HG02610 (cell line): ENCODE data around the gene LRRC27.
A peak's percentile ranks its signal among the peaks of the same experiment; 100 is the strongest.
"Not testable (repeated sequence)": the region's sequence is repeated elsewhere in the genome, so short reads cannot be mapped to it uniquely, and the experiment has no call there.

ENCODE experiments used
- ATAC-seq: cut with Tn5 transposase; IDR thresholded peaks from one replicate; pipeline ENCODE4 v1.9.1; 2021; ENCODE audit warnings: mild to moderate bottlenecking, moderate library complexity; ENCODE audit not compliant: unreplicated experiment

Gene LRRC27

DNA sequence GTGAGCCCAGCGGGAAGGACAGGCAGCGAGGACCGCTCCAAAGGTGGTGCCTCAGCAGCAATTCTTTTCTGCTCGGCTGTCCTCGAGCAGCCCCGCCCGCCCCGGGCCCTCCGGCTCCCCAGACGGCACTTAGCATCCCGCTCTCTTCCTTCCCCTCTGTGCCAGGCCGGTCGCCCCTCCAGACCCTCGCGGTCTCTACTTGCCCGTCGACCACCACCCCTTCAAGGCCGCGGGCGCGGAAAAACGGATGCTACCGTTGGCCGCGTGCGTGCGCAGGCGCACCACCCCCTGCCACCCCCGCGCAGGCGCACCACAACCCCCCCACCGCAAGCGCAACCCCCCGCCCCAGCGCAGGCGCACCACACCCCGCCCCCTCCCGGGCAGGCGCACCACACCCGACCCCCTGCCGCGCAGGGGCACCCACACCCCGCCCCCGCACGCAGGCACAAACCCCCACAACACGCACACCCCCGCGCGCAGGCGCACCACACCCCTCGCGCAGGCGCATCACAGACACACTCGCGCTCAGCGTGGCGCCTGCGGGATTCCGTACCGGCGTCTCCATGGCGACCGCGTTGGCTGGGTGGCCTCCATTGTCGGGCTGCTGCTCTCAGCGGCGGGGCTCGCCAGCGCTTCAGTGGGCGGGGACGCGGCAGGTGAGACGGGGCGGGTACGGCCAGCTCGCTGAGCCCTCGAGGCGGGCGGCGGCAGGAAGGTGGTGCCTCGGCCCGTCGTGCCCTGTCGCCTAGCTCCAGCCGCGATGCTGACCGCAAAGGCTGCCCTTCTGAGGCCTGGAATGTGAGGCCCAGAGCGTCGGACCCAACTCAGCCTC, at the start of gene LRRC27:
Gene LRRC27 (plus strand): TSS at position 593 of the 832 bp plus-strand sequence. CDS start 1,332 bp downstream, outside the sequence.
- peak; percentile 56 for ATAC-seq

DNA sequence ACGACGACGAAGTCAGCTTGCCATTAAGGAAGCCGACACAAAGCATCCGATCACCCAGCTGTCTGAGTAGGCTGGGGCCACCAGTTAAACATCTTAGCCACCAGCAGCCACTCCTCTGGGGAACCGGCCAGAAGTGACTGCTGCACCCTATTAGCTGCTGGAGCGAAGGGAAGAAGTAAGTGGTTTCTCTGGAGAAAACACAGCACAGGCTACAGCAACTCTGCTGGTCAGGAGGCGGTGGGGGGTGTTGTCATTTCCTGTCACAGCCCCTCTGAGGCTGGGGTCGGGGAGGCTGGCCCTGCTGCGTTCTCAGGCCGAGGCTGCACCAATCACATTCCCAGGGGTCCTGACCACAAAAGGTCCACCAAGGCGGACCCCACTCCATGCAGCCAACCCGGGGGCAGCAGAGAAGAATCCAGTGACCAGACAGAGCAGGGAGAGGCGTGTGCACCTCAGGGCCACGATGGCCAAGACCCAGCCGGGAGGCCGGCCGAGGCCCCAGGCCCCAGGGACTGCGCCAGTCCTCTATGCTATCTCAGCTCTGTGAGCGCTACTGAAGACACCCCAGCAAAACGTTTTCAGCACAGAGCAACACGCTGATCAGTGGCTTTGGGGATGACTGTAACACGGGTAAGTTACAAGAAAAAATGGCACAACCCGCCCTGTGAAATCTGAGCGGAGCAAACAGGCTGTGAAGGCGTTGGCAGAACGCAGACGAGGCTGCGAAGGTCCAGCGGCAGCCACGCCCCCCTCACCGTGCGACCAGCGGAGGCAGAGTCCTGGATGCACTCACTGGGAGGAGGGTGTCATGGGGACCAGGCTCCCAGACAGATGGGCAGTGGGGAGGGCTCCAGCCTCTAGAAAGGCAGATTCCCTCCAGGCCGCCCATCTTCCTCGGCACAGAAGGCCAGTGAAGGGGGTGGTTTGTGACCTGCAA, 49.1 kb upstream of the LRRC27 start:
- ATAC-seq, result no peak

- ATAC-seq, result no peak
Measured at GRCh38 chr10:132283604-132284382, 48.2 kb upstream of the LRRC27 start.

DNA sequence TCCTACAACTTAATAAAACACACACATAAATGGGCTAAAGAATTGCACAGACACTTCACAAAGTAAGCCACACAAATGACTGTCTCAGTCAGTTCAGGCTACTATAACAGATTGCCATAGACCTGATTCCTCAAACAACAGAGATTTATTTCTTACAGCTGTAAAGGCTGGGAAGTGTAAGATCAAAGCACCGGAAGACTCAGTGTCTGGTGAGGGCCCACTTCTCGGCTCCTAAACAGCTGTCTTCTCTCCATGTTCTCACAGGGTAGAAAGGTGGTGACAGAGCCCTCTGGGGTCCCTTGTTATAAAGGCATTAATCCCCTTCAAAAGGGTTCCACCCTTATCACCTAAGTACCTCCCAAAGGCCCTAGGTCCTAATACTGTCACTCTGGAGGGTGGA, 42.6 kb upstream of the LRRC27 start:
- no peak for ATAC-seq

DNA sequence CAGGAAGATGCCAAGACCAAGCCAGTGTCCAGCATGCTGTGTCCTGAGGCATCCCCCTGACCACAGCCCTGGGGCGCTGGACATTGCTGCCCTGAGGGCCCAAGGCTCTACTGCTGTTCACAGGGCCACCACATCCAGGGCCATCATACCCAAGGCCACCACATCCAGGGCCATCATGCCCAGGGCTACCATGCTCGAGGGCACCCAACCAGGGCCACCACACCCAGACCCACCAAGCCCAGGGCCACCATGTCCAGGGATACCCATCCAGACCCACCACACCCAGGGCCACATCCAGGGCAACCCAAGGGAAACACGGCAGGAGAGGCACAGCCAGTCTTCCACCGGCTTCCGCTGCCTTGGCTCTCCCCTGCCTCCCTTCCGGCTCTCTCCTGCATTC, 41.4 kb upstream of the LRRC27 start:
- no peak for ATAC-seq

DNA sequence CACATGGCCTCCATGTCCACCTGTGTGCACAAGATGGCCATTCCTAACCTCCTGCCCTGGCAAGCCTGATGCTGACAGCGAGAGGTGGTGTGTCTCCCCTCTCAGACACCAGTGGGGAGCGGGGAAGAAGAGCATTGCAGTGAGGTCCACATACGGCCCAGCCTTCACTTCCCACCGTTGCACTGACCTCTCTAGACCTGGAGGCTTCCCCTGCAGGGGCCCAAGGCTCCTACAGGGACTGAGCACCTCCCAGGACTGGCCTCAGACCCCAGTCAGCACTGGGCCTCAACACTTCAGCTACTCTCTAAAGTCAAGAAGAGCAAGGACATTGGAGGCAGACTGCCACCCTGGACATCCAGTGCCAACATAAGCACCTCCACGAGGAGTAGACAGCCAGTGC, 40.2 kb upstream of the LRRC27 start:
- no peak for ATAC-seq

- ATAC-seq, result no peak
Measured at GRCh38 chr10:132292287-132293200, 39.4 kb upstream of the LRRC27 start.

DNA sequence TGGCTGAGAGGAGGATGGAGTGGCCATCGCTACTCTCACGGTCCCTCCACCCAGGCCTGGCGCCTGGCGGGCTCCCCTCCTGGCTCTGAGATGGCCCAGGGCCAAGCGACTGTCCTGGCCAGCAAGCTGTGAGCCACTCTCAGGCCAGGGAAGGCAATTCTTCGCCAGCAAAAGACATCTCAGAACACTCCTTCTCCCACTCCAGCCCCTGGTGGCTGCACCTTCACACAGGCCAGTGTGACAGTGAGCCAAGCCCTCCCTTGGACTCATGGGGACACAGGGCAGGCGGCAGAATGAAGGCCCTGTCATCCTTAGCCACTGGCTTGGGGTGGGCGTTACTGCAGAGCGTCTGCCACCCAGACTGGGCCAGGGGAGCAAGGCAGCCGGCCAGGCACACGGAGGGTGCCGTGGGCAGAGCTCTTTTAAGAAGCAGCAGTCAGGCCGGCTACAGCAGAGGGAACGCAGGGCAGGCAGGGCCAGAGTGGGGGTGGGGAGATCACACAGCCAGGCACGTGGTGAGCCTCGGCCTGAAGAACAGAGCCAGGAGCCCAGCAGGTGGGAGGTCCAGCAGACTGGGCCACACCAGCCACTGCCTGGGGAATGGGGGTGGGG, 38.7 kb upstream of the LRRC27 start:
- no peak for ATAC-seq

DNA sequence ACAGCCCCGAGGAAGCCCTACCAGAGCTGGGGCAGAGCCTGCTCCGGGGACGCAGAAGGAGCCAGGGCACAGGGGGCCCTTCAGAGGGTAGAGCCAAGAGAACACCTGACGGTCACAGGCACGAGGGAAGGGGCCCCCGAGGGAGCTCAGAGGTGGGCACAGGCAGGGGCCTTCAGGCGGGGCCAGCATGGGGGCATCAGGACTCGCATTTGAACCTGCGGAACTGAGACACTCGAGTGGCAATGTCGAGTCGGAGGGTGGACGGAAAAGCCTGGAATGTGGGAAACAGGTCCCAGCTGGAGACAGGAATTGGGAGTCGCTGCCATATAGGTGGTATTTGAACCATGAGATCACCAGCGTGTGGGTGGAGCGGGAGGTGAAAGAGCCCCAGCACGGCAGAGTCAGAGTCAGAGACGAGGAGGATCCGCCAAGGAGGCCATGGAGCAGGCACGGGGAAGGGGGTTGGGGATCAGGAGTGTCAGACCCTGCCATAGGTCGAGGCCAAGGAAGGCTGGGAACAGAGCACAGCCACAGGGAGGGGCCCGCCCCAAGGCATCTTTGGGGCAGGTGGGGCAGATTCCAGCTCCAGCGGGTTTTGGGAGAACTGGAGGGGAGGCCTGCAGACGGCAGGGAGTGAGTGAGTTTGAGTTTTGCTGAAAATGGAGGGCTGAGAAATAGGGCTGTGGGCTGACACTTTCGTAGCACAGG, 38.0 kb upstream of the LRRC27 start:
- no peak for ATAC-seq

- no peak for ATAC-seq
Measured at GRCh38 chr10:132294561-132295318, 37.3 kb upstream of the LRRC27 start.

DNA sequence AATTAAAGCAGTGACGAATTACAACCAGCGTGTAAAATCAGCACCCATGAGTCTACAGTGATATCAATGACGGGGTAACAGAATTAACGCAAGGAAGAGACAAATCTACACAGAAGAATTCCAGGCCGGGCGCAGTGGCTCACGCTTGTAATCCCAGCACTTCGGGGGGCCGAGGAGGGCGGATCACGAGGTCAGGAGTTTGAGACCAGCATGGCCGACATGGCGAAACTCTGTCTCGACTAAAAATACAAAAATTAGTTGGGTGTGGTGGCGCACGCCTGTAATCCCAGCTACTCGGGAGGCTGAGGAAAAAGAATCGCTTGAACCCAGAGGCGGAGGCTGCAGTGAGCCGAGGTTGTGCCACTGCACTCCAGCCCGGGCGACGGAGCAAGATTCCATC, 36.5 kb upstream of the LRRC27 start:
- ATAC-seq, result not testable (repeated sequence)

DNA sequence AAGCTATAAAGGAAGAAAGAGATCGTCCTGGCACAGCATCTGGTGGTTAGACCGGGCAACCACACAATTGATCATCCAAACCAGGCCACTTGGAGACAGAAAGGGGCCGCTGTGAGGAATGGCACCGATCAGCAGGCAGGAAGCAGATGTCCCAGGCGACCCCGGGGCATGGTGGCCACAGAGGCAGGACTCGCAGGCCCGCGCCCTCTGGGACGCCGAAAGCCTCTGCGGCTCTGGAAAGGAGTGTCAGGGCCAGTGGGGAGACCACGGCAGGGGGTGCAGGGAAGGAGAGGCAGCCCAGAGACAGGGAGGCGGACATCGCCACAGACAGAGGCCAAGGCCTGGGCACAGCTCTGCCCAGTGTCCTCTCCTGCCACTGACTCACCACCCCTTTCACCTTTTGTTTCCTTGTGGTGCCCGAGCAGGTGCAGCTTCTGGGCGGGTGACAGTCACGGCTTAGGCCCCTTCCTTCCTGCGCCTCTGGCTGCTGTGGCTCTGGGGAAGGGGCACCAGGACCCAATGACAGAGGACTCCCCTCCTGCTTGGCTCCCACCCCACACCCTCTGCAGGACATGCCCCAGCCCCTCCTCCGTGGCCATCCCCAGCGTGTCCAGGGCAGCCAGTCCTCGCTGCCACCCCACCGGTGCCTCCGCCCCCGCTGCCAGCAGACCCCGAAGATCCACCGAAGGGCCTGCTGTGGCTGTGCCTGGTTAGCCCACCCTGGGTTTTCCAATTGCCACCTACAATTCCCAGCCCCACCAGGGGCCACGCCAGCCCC, 35.1 kb upstream of the LRRC27 start:
- ATAC-seq, result no peak

GRCh38 chr10:132297526-132297925, 34.5 kb upstream of the LRRC27 start:
- no peak for ATAC-seq

- no peak for ATAC-seq
Measured at GRCh38 chr10:132298038-132298881, 33.7 kb upstream of the LRRC27 start.

- no peak for ATAC-seq
Measured at GRCh38 chr10:132299371-132300336, 32.3 kb upstream of the LRRC27 start.
